ENCODE results near the gene TPX2.

- TF ChIP-seq, protein P1, sequence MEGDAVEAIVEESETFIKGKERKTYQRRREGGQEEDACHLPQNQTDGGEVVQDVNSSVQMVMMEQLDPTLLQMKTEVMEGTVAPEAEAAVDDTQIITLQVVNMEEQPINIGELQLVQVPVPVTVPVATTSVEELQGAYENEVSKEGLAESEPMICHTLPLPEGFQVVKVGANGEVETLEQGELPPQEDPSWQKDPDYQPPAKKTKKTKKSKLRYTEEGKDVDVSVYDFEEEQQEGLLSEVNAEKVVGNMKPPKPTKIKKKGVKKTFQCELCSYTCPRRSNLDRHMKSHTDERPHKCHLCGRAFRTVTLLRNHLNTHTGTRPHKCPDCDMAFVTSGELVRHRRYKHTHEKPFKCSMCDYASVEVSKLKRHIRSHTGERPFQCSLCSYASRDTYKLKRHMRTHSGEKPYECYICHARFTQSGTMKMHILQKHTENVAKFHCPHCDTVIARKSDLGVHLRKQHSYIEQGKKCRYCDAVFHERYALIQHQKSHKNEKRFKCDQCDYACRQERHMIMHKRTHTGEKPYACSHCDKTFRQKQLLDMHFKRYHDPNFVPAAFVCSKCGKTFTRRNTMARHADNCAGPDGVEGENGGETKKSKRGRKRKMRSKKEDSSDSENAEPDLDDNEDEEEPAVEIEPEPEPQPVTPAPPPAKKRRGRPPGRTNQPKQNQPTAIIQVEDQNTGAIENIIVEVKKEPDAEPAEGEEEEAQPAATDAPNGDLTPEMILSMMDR (IDR thresholded peaks at IDR 0.05) = no peak
- no peak for TF ChIP-seq POLR2A (IDR thresholded peaks at IDR 0.05)
Observed at GRCh38 chr20:31717478-31718201, 21.4 kb upstream of the TPX2 start.
